ENCODE results near the gene MAP3K5. TPM values are rescaled to one million over a fixed set of nuclear protein-coding genes. Genes with fewer than 3 reads are reported as not detected.

MAP3K5 gene
- total and polyA plus RNA-seq, 2 of the 8 experiments (the other 6 are each of a cell fraction or from before 2014, with no cell fraction given): 0.63 to 2.6 TPM

DNA sequence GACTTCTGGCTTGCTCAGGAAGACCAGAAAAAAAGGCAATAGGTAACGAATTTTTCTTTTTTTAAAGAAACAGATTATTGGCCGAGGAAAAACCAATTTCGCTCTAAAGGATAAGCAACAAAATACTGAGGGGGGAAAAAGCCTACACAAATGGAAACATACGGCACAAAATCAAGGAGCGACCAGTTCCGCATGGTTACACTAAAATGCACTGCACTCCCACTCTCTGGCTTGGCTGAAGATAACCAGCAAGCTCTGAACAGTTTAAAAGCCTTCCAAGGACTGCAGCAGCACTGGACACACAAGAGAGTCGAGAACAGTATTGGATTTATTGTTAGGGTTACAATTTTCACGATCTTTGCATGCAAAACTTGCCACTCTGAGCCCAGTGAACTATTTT is 241.2 kb downstream of the MAP3K5 start (continued):
- TF ChIP-seq KDM1A (IDR thresholded peaks at IDR 0.05; ENCODE audit: borderline replicate concordance, low read length): no peak
- TF ChIP-seq CEBPB (IDR thresholded peaks at IDR 0.05; ENCODE audit: low read depth, low read length): no peak
- TF ChIP-seq TCF12 (IDR thresholded peaks at IDR 0.05; ENCODE audit: low read depth, low read length): no peak
- TF ChIP-seq TAF1 (IDR thresholded peaks at IDR 0.05; ENCODE audit: low read depth, low read length): no peak
- no peak for TF ChIP-seq BRCA1 (IDR thresholded peaks at IDR 0.05; ENCODE audit: low read depth, low read length)
- TF ChIP-seq, protein P1, sequence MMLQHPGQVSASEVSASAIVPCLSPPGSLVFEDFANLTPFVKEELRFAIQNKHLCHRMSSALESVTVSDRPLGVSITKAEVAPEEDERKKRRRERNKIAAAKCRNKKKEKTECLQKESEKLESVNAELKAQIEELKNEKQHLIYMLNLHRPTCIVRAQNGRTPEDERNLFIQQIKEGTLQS (IDR thresholded peaks at IDR 0.05; ENCODE audit: insufficient read depth, low read depth, low read length): no peak
- TF ChIP-seq POLR2A (IDR thresholded peaks at IDR 0.05; ENCODE audit: control extremely low read depth in 1 of 2, low read depth in 2 of 2, low read length in 2 of 2): no peak

All from H1 (cell line).